Measurements from ENCODE around the gene CTNNB1. TPM values are rescaled to one million over a fixed set of nuclear protein-coding genes. Genes with fewer than 3 reads are reported as not detected.

Gene CTNNB1
- total and polyA plus RNA-seq, 9 donors, result 169 to 495 (median 404) TPM

- H3K36me3 ChIP-seq, result no peaks in the 10 kb centered on the region
These were observed 48.0 kb downstream of the CTNNB1 start for GRCh38 chr3:41247055-41248004.

GRCh38 chr3:41248525-41248924, 49.2 kb downstream of the CTNNB1 start:
- no peak for TF ChIP-seq EP300 (IDR thresholded peaks at IDR 0.05)
- TF ChIP-seq POLR2A (IDR thresholded peaks at IDR 0.05), result no peak
- no peak for TF ChIP-seq CTCF (IDR thresholded peaks at IDR 0.05)
- H3K36me3 ChIP-seq, result no peaks in the 10 kb centered on the region
- 51 to 68% (median 52%) methylated on average over 3 of the region's 3 CpGs for WGBS, 3 donors
- no peak overlapping the region for H3K27ac ChIP-seq
- H3K27me3 ChIP-seq, result no peaks in the 10 kb centered on the region
- intact Hi-C loops (cut with DNase I), result no loop called here
- H3K9me3 ChIP-seq, result no peaks in the 10 kb centered on the region
- H3K4me1 ChIP-seq (ENCODE audit: insufficient read depth), result no peaks in the 10 kb centered on the region
- no peak for DNase-seq
- no peak overlapping the region for H3K4me3 ChIP-seq

More at GRCh38 chr3:41247055-41248004, 48.0 kb downstream of the CTNNB1 start:
- Histone ChIP-seq H3K27ac (no peak overlapping the region), H3K9me3 (no peaks in the 10 kb centered on the region), H3K4me1 (ENCODE audit: insufficient read depth) (no peaks in the 10 kb centered on the region), H3K27me3 (no peaks in the 10 kb centered on the region), H3K4me3 (no peak overlapping the region)
- intact Hi-C loops (cut with DNase I), result no loop called here
- DNase-seq, result no peak
- 69 to 72% (median 71%) methylated on average over 12 of the region's 12 CpGs for WGBS, 3 donors
- TF ChIP-seq CTCF (IDR thresholded peaks at IDR 0.05) (no peak), POLR2A (IDR thresholded peaks at IDR 0.05) (no peak), EP300 (IDR thresholded peaks at IDR 0.05) (no peak)

- TF ChIP-seq CTCF (IDR thresholded peaks at IDR 0.05) (no peak), POLR2A (IDR thresholded peaks at IDR 0.05) (no peak), EP300 (IDR thresholded peaks at IDR 0.05) (no peak)
- intact Hi-C loops (cut with DNase I), result no loop called here
- WGBS, 3 donors, result 92 to 100% (median 98%) methylated on average over 2 to 3 of the region's 3 CpGs
- Histone ChIP-seq H3K4me1 (ENCODE audit: insufficient read depth) (no peaks in the 10 kb centered on the region), H3K27ac (no peak overlapping the region), H3K4me3 (no peak overlapping the region), H3K9me3 (no peaks in the 10 kb centered on the region), H3K27me3 (no peaks in the 10 kb centered on the region), H3K36me3 (no peaks in the 10 kb centered on the region)
- no peak for DNase-seq
These were observed 50.0 kb downstream of the CTNNB1 start for GRCh38 chr3:41249318-41249717.

GRCh38 chr3:41250825-41251224, 51.5 kb downstream of the CTNNB1 start:
- WGBS, 3 donors, result 65 to 77% (median 71%) methylated on average over 2 of the region's 2 CpGs

More at GRCh38 chr3:41250825-41251224, 51.5 kb downstream of the CTNNB1 start:
- Histone ChIP-seq H3K36me3 (no peaks in the 10 kb centered on the region), H3K4me3 (no peak overlapping the region), H3K27me3 (no peaks in the 10 kb centered on the region), H3K9me3 (no peaks in the 10 kb centered on the region), H3K4me1 (ENCODE audit: insufficient read depth) (no peaks in the 10 kb centered on the region), H3K27ac (no peak overlapping the region)
- TF ChIP-seq POLR2A (IDR thresholded peaks at IDR 0.05) (no peak), EP300 (IDR thresholded peaks at IDR 0.05) (no peak), CTCF (IDR thresholded peaks at IDR 0.05) (no peak)
- DNase-seq, result no peak
- intact Hi-C loops (cut with DNase I), result no loop called here

Data from ovary (tissue), 9 donors.